MM.1S (cell line): ENCODE data around the gene EPB41L2.

Experiments used
- DNase-seq: peaks from one replicate; pipeline ENCODE4 v3.0.0-alpha.2; 2015
- H2AFZ ChIP-seq: fragments of 300-600 bp; sonication (generic); 2 replicates; pipeline ENCODE4 v1.6.0; 2016; ENCODE audit warnings: antibody characterized with exemption, low read length
- H3F3A ChIP-seq: fragments of 300-600 bp; sonication (generic); 2 replicates; pipeline ENCODE4 v1.6.1; 2016; ENCODE audit warnings: mild to moderate bottlenecking, antibody characterized with exemption, low read length, moderate library complexity, mixed read lengths; ENCODE audit not compliant: insufficient read depth
- H3K27ac ChIP-seq: fragments of 300-600 bp; sonication (generic); 2 replicates; pipeline ENCODE4 v1.5.1; 2016; ENCODE audit warnings: mild to moderate bottlenecking, low read length
- H3K27me3 ChIP-seq: fragments of 300-600 bp; sonication (generic); replicated peaks from 2 replicates; pipeline ENCODE4 v1.6.0; 2016; ENCODE audit warnings: low read length; ENCODE audit not compliant: insufficient read depth
- H3K36me3 ChIP-seq: fragments of 300-600 bp; sonication (generic); replicated peaks from 2 replicates; pipeline ENCODE4 v1.6.1; 2016; ENCODE audit warnings: mild to moderate bottlenecking, low read length, mixed read lengths; ENCODE audit not compliant: insufficient read depth
- H3K4me1 ChIP-seq: fragments of 300-600 bp; sonication (generic); 2 replicates; pipeline ENCODE4 v1.6.1; 2016; ENCODE audit warnings: low read length, mixed read lengths
- H3K4me2 ChIP-seq: fragments of 300-600 bp; sonication (generic); 2 replicates; pipeline ENCODE4 v1.6.0; 2016; ENCODE audit warnings: low read depth, low read length
- H3K4me3 ChIP-seq: fragments of 300-600 bp; sonication (generic); 2 replicates; pipeline ENCODE4 v1.5.1; 2016; ENCODE audit warnings: low read length, mixed read lengths
- H3K79me2 ChIP-seq: fragments of 300-600 bp; sonication (generic); 2 replicates; pipeline ENCODE4 v1.6.1; 2016; ENCODE audit warnings: mixed run types, low read length, mixed read lengths
- H3K9ac ChIP-seq: fragments of 300-600 bp; sonication (generic); 2 replicates; pipeline ENCODE4 v1.6.1; 2016; ENCODE audit warnings: low read length, mixed read lengths
- H3K9me2 ChIP-seq: fragments of 300-600 bp; sonication (generic); replicated peaks from 2 replicates; pipeline ENCODE4 v1.6.1; 2016; ENCODE audit warnings: mild to moderate bottlenecking, low read length, mixed read lengths; ENCODE audit not compliant: insufficient read depth
- H3K9me3 ChIP-seq: fragments of 300-600 bp; sonication (generic); replicated peaks from 2 replicates; pipeline ENCODE4 v1.6.1; 2016; ENCODE audit warnings: mild to moderate bottlenecking, low read length, mixed read lengths; ENCODE audit not compliant: insufficient read depth
- H4K20me1 ChIP-seq: fragments of 300-600 bp; sonication (generic); 2 replicates; pipeline ENCODE4 v1.6.1; 2016; ENCODE audit warnings: mild to moderate bottlenecking, low read length, moderate library complexity, mixed read lengths; ENCODE audit not compliant: insufficient read depth
- EZH2 ChIP-seq: fragments of 300-600 bp; sonication (generic); optimal IDR thresholded peaks from 2 replicates; pipeline ENCODE3; 2017; ENCODE audit warnings: low read depth, mild to moderate bottlenecking, antibody characterized with exemption, low read length, mixed read lengths
- EZH2phosphoT487 ChIP-seq: fragments of 300-600 bp; sonication (generic); IDR thresholded peaks from 2 replicates; pipeline ENCODE4 v1.6.1; 2018; ENCODE audit warnings: antibody characterized with exemption, low read length
- TF ChIP-seq, protein P1 (sequence below): fragments of 300-600 bp; sonication (generic); IDR thresholded peaks from 2 replicates; pipeline ENCODE4 v1.5.1; 2016; ENCODE audit warnings: antibody characterized with exemption, low read length, mixed read lengths

The EPB41L2 gene

DNA sequence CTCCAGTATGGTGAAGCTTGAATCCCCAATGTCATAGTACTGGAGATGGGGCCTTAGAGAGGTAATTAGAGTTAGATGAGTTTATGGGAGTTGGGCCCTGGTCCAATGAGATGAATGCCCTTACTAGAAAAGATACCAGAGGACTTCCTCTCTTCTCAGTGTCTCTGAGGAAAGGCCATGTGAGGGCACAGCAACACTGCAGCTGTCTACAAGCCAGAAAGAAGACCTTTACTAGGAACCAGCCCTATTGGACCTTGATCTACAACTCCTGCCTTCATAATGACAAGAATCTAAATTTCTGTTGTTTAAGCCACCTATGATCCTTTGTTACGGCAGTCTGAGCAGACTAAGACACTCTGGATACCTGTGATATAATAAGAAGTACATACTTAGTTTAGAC is 40.9 kb upstream of the EPB41L2 start:
- DNase-seq, result no peak
- H3K9me2 ChIP-seq, result no peaks in the 10 kb centered on the region
- no peak overlapping the region for H3K27ac ChIP-seq
- no peak overlapping the region for H3K9ac ChIP-seq
- H3F3A ChIP-seq, result no peaks in the 10 kb centered on the region
- no peaks in the 10 kb centered on the region for H3K36me3 ChIP-seq
- no peaks in the 10 kb centered on the region for H3K9me3 ChIP-seq
- no peaks in the 10 kb centered on the region for H3K4me1 ChIP-seq
- no peak overlapping the region for H3K4me3 ChIP-seq
- no peaks in the 10 kb centered on the region for H3K27me3 ChIP-seq
- H2AFZ ChIP-seq, result no peak overlapping the region
- no peaks in the 10 kb centered on the region for H3K79me2 ChIP-seq
- H3K4me2 ChIP-seq, result no peak overlapping the region
- TF ChIP-seq EZH2phosphoT487 (no peak), EZH2 (no peak)
- TF ChIP-seq, protein P1, sequence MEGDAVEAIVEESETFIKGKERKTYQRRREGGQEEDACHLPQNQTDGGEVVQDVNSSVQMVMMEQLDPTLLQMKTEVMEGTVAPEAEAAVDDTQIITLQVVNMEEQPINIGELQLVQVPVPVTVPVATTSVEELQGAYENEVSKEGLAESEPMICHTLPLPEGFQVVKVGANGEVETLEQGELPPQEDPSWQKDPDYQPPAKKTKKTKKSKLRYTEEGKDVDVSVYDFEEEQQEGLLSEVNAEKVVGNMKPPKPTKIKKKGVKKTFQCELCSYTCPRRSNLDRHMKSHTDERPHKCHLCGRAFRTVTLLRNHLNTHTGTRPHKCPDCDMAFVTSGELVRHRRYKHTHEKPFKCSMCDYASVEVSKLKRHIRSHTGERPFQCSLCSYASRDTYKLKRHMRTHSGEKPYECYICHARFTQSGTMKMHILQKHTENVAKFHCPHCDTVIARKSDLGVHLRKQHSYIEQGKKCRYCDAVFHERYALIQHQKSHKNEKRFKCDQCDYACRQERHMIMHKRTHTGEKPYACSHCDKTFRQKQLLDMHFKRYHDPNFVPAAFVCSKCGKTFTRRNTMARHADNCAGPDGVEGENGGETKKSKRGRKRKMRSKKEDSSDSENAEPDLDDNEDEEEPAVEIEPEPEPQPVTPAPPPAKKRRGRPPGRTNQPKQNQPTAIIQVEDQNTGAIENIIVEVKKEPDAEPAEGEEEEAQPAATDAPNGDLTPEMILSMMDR, result no peak
- no peaks in the 10 kb centered on the region for H4K20me1 ChIP-seq

DNA sequence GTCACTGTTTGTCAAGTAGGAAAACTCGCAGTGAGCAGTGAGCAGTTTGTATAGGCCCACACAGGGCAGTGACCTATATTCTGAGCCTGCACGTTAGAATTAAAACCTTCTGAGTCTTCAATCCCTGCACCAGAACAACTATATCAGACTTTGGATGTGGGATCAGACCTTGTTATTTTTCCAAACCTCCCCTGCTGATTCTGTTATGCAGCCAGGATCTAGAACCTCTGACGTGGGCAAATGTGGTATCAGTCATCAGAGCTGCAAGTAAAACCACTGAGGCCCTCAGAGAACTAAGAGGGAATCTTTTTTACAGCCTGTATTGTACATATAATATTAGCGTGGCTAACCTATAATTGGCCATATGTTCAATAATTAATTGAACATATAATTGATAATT is 40.3 kb upstream of the EPB41L2 start:
- no peak overlapping the region for H3K9ac ChIP-seq
- no peak overlapping the region for H3K4me3 ChIP-seq
- no peaks in the 10 kb centered on the region for H3K4me1 ChIP-seq
- no peak overlapping the region for H3K27ac ChIP-seq
- H3K27me3 ChIP-seq, result no peaks in the 10 kb centered on the region
- H3K4me2 ChIP-seq, result no peak overlapping the region
- no peaks in the 10 kb centered on the region for H3K79me2 ChIP-seq
- H3K36me3 ChIP-seq, result no peaks in the 10 kb centered on the region
- no peaks in the 10 kb centered on the region for H3K9me2 ChIP-seq
- no peaks in the 10 kb centered on the region for H3K9me3 ChIP-seq
- DNase-seq, result no peak
- H4K20me1 ChIP-seq, result no peaks in the 10 kb centered on the region
- H3F3A ChIP-seq, result no peaks in the 10 kb centered on the region
- H2AFZ ChIP-seq, result no peak overlapping the region
- TF ChIP-seq EZH2, result no peak

DNA sequence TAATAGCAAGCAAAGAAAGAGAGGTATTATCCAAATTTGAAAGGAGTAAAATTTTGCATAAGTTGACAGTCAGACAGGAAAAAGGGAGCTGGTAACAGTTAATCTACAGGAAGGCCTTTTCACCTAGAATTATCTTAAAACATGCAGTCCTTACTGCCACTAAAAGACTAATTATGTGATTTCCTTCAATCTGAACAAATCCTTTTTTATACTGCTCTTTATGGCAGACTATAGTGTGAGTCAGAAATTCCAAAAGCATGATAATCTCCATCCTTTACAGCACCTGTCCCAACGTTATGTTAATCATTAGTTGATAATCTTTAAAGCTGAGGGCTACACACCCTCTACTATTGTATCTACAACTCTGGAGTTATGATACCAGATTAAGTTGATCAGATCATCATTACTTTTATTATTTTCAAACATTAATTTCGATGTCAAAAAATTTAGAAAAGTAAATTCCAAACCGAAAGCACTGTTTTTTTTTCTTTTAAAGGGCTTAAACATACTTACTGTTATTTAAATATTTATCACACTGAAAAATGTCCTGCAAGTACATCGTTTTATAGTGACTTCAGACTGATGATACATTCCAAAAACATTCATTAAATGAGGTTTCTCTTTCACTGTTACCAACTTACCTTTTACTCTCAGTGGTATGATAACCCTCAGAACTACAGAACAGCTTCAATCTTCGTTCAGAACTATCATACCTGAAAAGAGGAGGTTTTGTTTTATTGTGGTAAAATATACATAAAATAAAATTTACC is 39.1 kb upstream of the EPB41L2 start:
- Histone ChIP-seq H3K9ac (no peak overlapping the region), H3K9me2 (no peaks in the 10 kb centered on the region), H2AFZ (no peak overlapping the region), H4K20me1 (no peaks in the 10 kb centered on the region), H3K36me3 (no peaks in the 10 kb centered on the region), H3K79me2 (no peaks in the 10 kb centered on the region), H3K9me3 (no peaks in the 10 kb centered on the region), H3F3A (no peaks in the 10 kb centered on the region), H3K4me1 (no peaks in the 10 kb centered on the region), H3K27ac (no peak overlapping the region), H3K27me3 (no peaks in the 10 kb centered on the region), H3K4me3 (no peak overlapping the region), H3K4me2 (no peak overlapping the region)
- TF ChIP-seq EZH2, result no peak
- TF ChIP-seq, protein P1, result no peak
- TF ChIP-seq EZH2phosphoT487, result no peak
- no peak for DNase-seq

DNA sequence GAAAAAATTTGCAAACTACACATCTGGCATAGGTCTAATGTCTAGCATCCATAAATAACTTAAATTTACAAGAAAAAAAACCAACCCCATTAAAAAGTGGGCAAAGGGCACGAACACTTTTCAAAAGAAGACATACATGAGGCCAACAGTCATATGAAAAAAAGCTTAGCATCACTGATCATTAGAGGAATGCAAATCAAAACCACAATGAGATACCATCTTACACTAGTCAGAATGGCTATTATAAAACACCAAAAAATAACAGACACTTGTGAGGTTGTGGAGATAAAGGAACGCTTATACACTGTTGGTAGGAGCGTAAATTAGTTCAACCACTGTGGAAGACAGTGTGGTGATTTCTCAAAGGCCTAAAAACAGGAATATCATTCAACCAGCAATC is 33.7 kb upstream of the EPB41L2 start:
- no peaks in the 10 kb centered on the region for H3K4me1 ChIP-seq
- no peaks in the 10 kb centered on the region for H3K27me3 ChIP-seq
- H4K20me1 ChIP-seq, result no peaks in the 10 kb centered on the region
- H3K9me3 ChIP-seq, result no peaks in the 10 kb centered on the region
- no peak overlapping the region for H3K9ac ChIP-seq
- no peak overlapping the region for H3K27ac ChIP-seq
- no peaks in the 10 kb centered on the region for H3K9me2 ChIP-seq
- no peaks in the 10 kb centered on the region for H3K79me2 ChIP-seq
- H2AFZ ChIP-seq, result no peak overlapping the region
- DNase-seq, result no peak
- no peak overlapping the region for H3K4me2 ChIP-seq
- H3K36me3 ChIP-seq, result no peaks in the 10 kb centered on the region
- H3F3A ChIP-seq, result no peaks in the 10 kb centered on the region
- no peak for TF ChIP-seq EZH2phosphoT487
- TF ChIP-seq, protein P1, result no peak
- TF ChIP-seq EZH2, result no peak
- no peak overlapping the region for H3K4me3 ChIP-seq
